Endothelial cell of umbilical vein (primary cell): ENCODE results near the gene HSD17B11. TPM values are rescaled to one million over a fixed set of nuclear protein-coding genes. Genes with fewer than 3 reads are reported as not detected.
A peak's percentile ranks its signal among the peaks of the same experiment; 100 is the strongest.

Source experiments
- BruUV-seq: library from RNA; stranded (reverse); fragments of 400-500 nt; replicated peaks from 2 replicates; lab custom pipeline; 2021; lab: Mats Ljungman, UMichigan
- CTCF ChIA-PET: fragments of 300-600, 350-600 bp; sonication (Branson Sonifier 250); formaldehyde crosslinking; loops from one replicate; lab custom pipeline; 2021; ENCODE audit warnings: antibody characterized with exemption, inconsistent platforms; lab: Charles Lee
- POLR2A ChIA-PET: fragments of 300-600, 350-600 bp; sonication (Branson Sonifier 250); formaldehyde crosslinking; loops from one replicate; lab custom pipeline; 2021; ENCODE audit warnings: antibody characterized with exemption, inconsistent platforms; lab: Charles Lee
- DNase-seq: peaks from one replicate; pipeline ENCODE4 v3.0.0-alpha.2; 2011; ENCODE audit warnings: low read depth, low spot score
- FAIRE-seq: peaks from 2 replicates; lab custom pipeline; 2011; peaks lifted over from hg19 to GRCh38; lab: Jason Lieb, UNC
- H2AFZ ChIP-seq: 2 replicates; pipeline ENCODE4 v1.6.0; 2012; ENCODE audit warnings: low read depth, low read length, control low read depth, inconsistent platforms
- H3K27ac ChIP-seq: 2 replicates; pipeline ENCODE4 v1.5.1; 2011; ENCODE audit warnings: low read depth, mild to moderate bottlenecking, control low read depth, low read length, moderate library complexity; ENCODE audit not compliant: insufficient read depth
- H3K27me3 ChIP-seq, 2 experiments: 2 replicates each; pipeline versions ENCODE4 v1.6.0 to v1.6.1; 2011; ENCODE audit warnings: low read length in 2 of 2, mixed read lengths in 1 of 2; ENCODE audit not compliant: control insufficient read depth in 2 of 2, insufficient read depth in 2 of 2
- H3K36me3 ChIP-seq, 2 experiments: 2 replicates in 1 of 2; 3 replicates in 1 of 2; pipeline ENCODE4 v1.5.1; 2011; ENCODE audit warnings: low read length in 2 of 2, mild to moderate bottlenecking in 1 of 2, moderate library complexity in 1 of 2; ENCODE audit not compliant: control insufficient read depth in 2 of 2, insufficient read depth in 2 of 2; ENCODE audit errors: extremely low read depth in 1 of 2
- H3K4me1 ChIP-seq: 3 replicates; pipeline ENCODE4 v1.5.1; 2011; ENCODE audit warnings: mild to moderate bottlenecking, low read length; ENCODE audit not compliant: control insufficient read depth, insufficient read depth; ENCODE audit errors: extremely low read depth
- H3K4me2 ChIP-seq: 2 replicates; pipeline ENCODE4 v1.6.1; 2011; ENCODE audit warnings: low read length, control low read depth, mixed read lengths; ENCODE audit not compliant: insufficient read depth
- H3K4me3 ChIP-seq, 3 experiments: fragments of 200-600 bp in 1 of 3; sonication (generic), shearing (Covaris generic) in 1 of 3; replicated peaks in 1 of 3; 2 replicates each; pipeline ENCODE4 v1.5.1; 2011 to 2016; ENCODE audit warnings: control low read depth in 3 of 3, low read length in 3 of 3, mild to moderate bottlenecking in 2 of 3, inconsistent platforms in 1 of 3, low read depth in 1 of 3, moderate library complexity in 1 of 3; ENCODE audit not compliant: insufficient read depth in 1 of 3
- H3K79me2 ChIP-seq: 2 replicates; pipeline ENCODE4 v1.6.0; 2012; ENCODE audit warnings: low read length, inconsistent platforms; ENCODE audit not compliant: control insufficient read depth, insufficient read depth
- H3K9ac ChIP-seq: replicated peaks from 2 replicates; pipeline ENCODE3; 2011; ENCODE audit warnings: low read length, control low read depth; ENCODE audit not compliant: insufficient read depth; ENCODE audit errors: extremely low read depth
- H3K9me1 ChIP-seq: replicated peaks from 3 replicates; pipeline ENCODE4 v1.6.0; 2011; ENCODE audit warnings: mild to moderate bottlenecking, low read length; ENCODE audit not compliant: control insufficient read depth, insufficient read depth; ENCODE audit errors: extremely low read depth
- H3K9me3 ChIP-seq: replicated peaks from 2 replicates; pipeline ENCODE4 v1.5.1; 2012; ENCODE audit warnings: low read length, inconsistent platforms; ENCODE audit not compliant: control insufficient read depth, insufficient read depth
- H4K20me1 ChIP-seq: replicated peaks from 2 replicates; pipeline ENCODE3; 2011; ENCODE audit warnings: mild to moderate bottlenecking, low read length; ENCODE audit not compliant: control insufficient read depth, insufficient read depth; ENCODE audit errors: extremely low read depth
- EZH2 ChIP-seq: IDR thresholded peaks from 2 replicates; pipeline ENCODE4 v1.6.1; 2012; ENCODE audit warnings: borderline replicate concordance, low read depth, mild to moderate bottlenecking, moderate library complexity, low read length, inconsistent platforms; ENCODE audit not compliant: severe bottlenecking
- FOS ChIP-seq: IDR thresholded peaks from 2 replicates; pipeline ENCODE4 v1.6.1; 2011; ENCODE audit warnings: mild to moderate bottlenecking, low read length, moderate library complexity, borderline replicate concordance; ENCODE audit not compliant: insufficient read depth
- GATA2 ChIP-seq: IDR thresholded peaks from 2 replicates; pipeline ENCODE4 v1.7.0; 2011; ENCODE audit warnings: low read depth, mild to moderate bottlenecking, moderate library complexity, mixed read lengths, low read length; ENCODE audit not compliant: insufficient read length, insufficient read depth
- JUN ChIP-seq: IDR thresholded peaks from 2 replicates; pipeline ENCODE4 v1.6.1; 2011; ENCODE audit warnings: borderline replicate concordance, low read depth; ENCODE audit not compliant: insufficient read length, insufficient read depth
- MYC ChIP-seq: IDR thresholded peaks from one replicate; pipeline ENCODE4 v1.6.1; 2011; ENCODE audit warnings: mild to moderate bottlenecking, low read depth, low read length
- POLR2A ChIP-seq: IDR thresholded peaks from 2 replicates; pipeline ENCODE4 v1.6.1; 2012; ENCODE audit warnings: low read depth, mild to moderate bottlenecking, control low read depth, low read length
- POLR2AphosphoS5 ChIP-seq: IDR thresholded peaks from 2 replicates; pipeline ENCODE4 v1.6.1; 2012; ENCODE audit warnings: low read depth, mild to moderate bottlenecking, control low read depth, low read length, moderate library complexity; ENCODE audit not compliant: insufficient read depth
- dilution Hi-C: fragments of 300-500 bp; cut with MboI; formaldehyde crosslinking; loops from one replicate; pipeline ENCODE4 v1.15.0; 2019; ENCODE audit warnings: low sequenced_read_pairs; ENCODE audit not compliant: extremely low pct_ligation_motif_present
- intact Hi-C: fragments of 100-400 bp; cut with micrococcal nuclease; formaldehyde crosslinking; loops from one replicate; pipeline ENCODE4 v1.10.0; 2022
- polyA plus RNA-seq, 4 experiments: library from polyadenylated mRNA; depleted of rRNA in 3 of 4; stranded (reverse) in 3 of 4; unstranded in 1 of 4; fragments of >200 nt; gene quantifications; 2 replicates each; pipeline versions ENCODE4 v1.2.1 to v1.2.3, GENCODE V29; 2011 to 2012; ENCODE audit warnings: missing spikeins in 1 of 4
- total RNA-seq: library from RNA; stranded (reverse); gene quantifications from 2 replicates; pipeline ENCODE4 v1.2.3, GENCODE V29; 2021
- TF ChIP-seq, protein P1 (sequence below): IDR thresholded peaks from 2 replicates; pipeline ENCODE4 v1.6.1; 2011; ENCODE audit not compliant: insufficient read depth, insufficient read length
- TF ChIP-seq, protein P2 (sequence below), 2 donors: IDR thresholded peaks; 1 replicate in 1 of 2; 2 replicates in 1 of 2; pipeline ENCODE4 v1.5.1; 2011; ENCODE audit warnings: low read length in 2 of 2, mild to moderate bottlenecking in 2 of 2, moderate library complexity in 2 of 2, control low read depth in 1 of 2, inconsistent platforms in 1 of 2, low read depth in 1 of 2; ENCODE audit not compliant: insufficient read depth in 1 of 2; ENCODE audit errors: extremely low read depth in 1 of 2

The HSD17B11 gene
- total and polyA plus RNA-seq, 2 donors (not counting 3 experiments of a cell fraction or from before 2014, with no cell fraction given): 10.7 to 21.1 TPM

- peak; percentile 38 for DNase-seq
- Histone ChIP-seq H3K9me1 (no peaks in the 10 kb centered on the region), H4K20me1 (no peaks in the 10 kb centered on the region), H3K4me2 (peak overlapping the region; percentile 93), H3K9me3 (no peaks in the 10 kb centered on the region), H2AFZ (no peak overlapping the region), H3K27ac (no peak overlapping the region), H3K4me3 (peak overlapping the region; percentile 83 to 94 (median 90)), H3K27me3 (no peaks in the 10 kb centered on the region), H3K79me2 (peaks cover 32% of the 10 kb centered on the region), H3K4me1 (peaks cover 11% of the 10 kb centered on the region), H3K9ac (peak overlapping the region; percentile 78), H3K36me3 (no peaks in the 10 kb centered on the region)
- CTCF ChIA-PET: interaction anchor here (1.1 to 2.3 kb wide), 5 partner anchors 32 to 48 kb away, joined by 3 to 11 read pairs (median 5); partner anchors contain the start of gene HSD17B11
- intact Hi-C loops (loop anchor here (1.0 to 10.0 kb wide), 3 partner anchors 48 to 829 kb away; partner anchors contain the start of gene PTPN13), dilution Hi-C loops (no loop called here)
- FAIRE-seq: no peak
- TF ChIP-seq JUN: no peak
- no peak for TF ChIP-seq MYC
- TF ChIP-seq GATA2: no peak
- TF ChIP-seq FOS: no peak
- no peak for TF ChIP-seq POLR2A
- TF ChIP-seq, protein P1, sequence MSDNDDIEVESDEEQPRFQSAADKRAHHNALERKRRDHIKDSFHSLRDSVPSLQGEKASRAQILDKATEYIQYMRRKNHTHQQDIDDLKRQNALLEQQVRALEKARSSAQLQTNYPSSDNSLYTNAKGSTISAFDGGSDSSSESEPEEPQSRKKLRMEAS: no peak
- TF ChIP-seq, protein P2, sequence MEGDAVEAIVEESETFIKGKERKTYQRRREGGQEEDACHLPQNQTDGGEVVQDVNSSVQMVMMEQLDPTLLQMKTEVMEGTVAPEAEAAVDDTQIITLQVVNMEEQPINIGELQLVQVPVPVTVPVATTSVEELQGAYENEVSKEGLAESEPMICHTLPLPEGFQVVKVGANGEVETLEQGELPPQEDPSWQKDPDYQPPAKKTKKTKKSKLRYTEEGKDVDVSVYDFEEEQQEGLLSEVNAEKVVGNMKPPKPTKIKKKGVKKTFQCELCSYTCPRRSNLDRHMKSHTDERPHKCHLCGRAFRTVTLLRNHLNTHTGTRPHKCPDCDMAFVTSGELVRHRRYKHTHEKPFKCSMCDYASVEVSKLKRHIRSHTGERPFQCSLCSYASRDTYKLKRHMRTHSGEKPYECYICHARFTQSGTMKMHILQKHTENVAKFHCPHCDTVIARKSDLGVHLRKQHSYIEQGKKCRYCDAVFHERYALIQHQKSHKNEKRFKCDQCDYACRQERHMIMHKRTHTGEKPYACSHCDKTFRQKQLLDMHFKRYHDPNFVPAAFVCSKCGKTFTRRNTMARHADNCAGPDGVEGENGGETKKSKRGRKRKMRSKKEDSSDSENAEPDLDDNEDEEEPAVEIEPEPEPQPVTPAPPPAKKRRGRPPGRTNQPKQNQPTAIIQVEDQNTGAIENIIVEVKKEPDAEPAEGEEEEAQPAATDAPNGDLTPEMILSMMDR (IDR thresholded peaks at IDR 0.05; ENCODE audit: extremely low read depth in 1 of 2, insufficient read depth in 1 of 2, low read depth in 1 of 2, low read length in 2 of 2): no peak
- no peak for TF ChIP-seq POLR2AphosphoS5
- TF ChIP-seq EZH2: no peak
- BruUV-seq: no TSS peak
- POLR2A ChIA-PET: interaction anchor here (1.1 to 1.5 kb wide), 2 partner anchors 24 to 33 kb away, joined by 3 to 11 read pairs; partner anchors contain the start of gene HSD17B11
Observed at GRCh38 chr4:87423317-87424098, 32.5 kb upstream of the HSD17B11 start.
